Measurements from ENCODE around the gene SLC35A3. TPM values are rescaled to one million over a fixed set of nuclear protein-coding genes. Genes with fewer than 3 reads are reported as not detected.

The SLC35A3 gene
- total RNA-seq, 4 donors from 2014 or later: 4.6 to 10.3 (median 8.2) TPM

DNA sequence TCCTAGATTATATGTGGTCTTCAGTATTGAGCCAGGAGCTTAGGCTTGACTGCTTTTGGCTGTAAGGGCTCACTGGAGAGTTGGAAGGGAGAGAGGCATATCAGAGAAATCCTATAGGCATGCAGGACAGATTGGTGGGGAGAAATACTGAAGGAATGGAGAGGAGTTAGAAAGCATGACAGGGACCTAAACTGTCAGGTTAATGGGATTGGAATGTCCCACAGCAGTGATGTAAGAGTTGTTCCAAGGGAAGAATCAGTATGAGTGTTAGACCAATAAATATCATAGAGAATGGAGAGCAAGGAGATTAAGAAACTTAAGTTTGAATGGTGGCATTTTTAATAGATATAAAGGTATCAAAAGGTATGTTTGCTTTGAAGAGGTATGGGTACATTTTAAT is 39.7 kb downstream of the SLC35A3 start:
- H3K27ac ChIP-seq: no peak overlapping the region
- TF ChIP-seq, protein P1, sequence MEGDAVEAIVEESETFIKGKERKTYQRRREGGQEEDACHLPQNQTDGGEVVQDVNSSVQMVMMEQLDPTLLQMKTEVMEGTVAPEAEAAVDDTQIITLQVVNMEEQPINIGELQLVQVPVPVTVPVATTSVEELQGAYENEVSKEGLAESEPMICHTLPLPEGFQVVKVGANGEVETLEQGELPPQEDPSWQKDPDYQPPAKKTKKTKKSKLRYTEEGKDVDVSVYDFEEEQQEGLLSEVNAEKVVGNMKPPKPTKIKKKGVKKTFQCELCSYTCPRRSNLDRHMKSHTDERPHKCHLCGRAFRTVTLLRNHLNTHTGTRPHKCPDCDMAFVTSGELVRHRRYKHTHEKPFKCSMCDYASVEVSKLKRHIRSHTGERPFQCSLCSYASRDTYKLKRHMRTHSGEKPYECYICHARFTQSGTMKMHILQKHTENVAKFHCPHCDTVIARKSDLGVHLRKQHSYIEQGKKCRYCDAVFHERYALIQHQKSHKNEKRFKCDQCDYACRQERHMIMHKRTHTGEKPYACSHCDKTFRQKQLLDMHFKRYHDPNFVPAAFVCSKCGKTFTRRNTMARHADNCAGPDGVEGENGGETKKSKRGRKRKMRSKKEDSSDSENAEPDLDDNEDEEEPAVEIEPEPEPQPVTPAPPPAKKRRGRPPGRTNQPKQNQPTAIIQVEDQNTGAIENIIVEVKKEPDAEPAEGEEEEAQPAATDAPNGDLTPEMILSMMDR (IDR thresholded peaks at IDR 0.05 in 4 of 5, conservative IDR thresholded peaks at IDR 0.05 in 1 of 5): no peak
- TF ChIP-seq POLR2A (IDR thresholded peaks at IDR 0.05): no peak
- no peaks in the 10 kb centered on the region for H3K9me3 ChIP-seq
- H3K27me3 ChIP-seq: no peaks in the 10 kb centered on the region
- no peak overlapping the region for H3K4me3 ChIP-seq
- H3K36me3 ChIP-seq: no peaks in the 10 kb centered on the region
- H3K4me1 ChIP-seq: peaks cover 0 to 3% of the 10 kb centered on the region in 2 donors
- in situ Hi-C loops (cut with MboI; ENCODE audit: low sequenced_read_pairs in 4 of 4) (no loop called here), intact Hi-C loops (cut with DNase I; ENCODE audit: low total_unique reads) (no loop called here)
- DNase-seq (no peak), ATAC-seq (no peak)

GRCh38 chr1:100010804-100011203 is 41.0 kb downstream of the SLC35A3 start:
- Histone ChIP-seq H3K36me3 (no peaks in the 10 kb centered on the region), H3K4me3 (no peak overlapping the region), H3K27me3 (no peaks in the 10 kb centered on the region), H3K4me1 (peaks cover 0 to 3% of the 10 kb centered on the region in 2 donors), H3K27ac (no peak overlapping the region), H3K9me3 (no peaks in the 10 kb centered on the region)
- no peak for ATAC-seq
- intact Hi-C loops (cut with DNase I; ENCODE audit: low total_unique reads) (no loop called here), in situ Hi-C loops (cut with MboI; ENCODE audit: low sequenced_read_pairs in 4 of 4) (no loop called here)
- TF ChIP-seq, protein P1 (IDR thresholded peaks at IDR 0.05 in 4 of 5, conservative IDR thresholded peaks at IDR 0.05 in 1 of 5): no peak
- TF ChIP-seq POLR2A (IDR thresholded peaks at IDR 0.05): no peak
- no peak for DNase-seq

GRCh38 chr1:100019220-100019619 is 49.4 kb downstream of the SLC35A3 start:
- H3K4me1 ChIP-seq: no peaks in the 10 kb centered on the region
- no peak overlapping the region for H3K4me3 ChIP-seq
- H3K27me3 ChIP-seq: no peaks in the 10 kb centered on the region
- no peaks in the 10 kb centered on the region for H3K36me3 ChIP-seq
- ATAC-seq (no peak), DNase-seq (no peak)
- in situ Hi-C loops (cut with MboI; ENCODE audit: low sequenced_read_pairs in 4 of 4) (no loop called here), intact Hi-C loops (cut with DNase I; ENCODE audit: low total_unique reads) (no loop called here)
- no peak overlapping the region for H3K27ac ChIP-seq
- TF ChIP-seq, protein P1 (IDR thresholded peaks at IDR 0.05 in 4 of 5, conservative IDR thresholded peaks at IDR 0.05 in 1 of 5): no peak
- no peak for TF ChIP-seq POLR2A (IDR thresholded peaks at IDR 0.05)
- H3K9me3 ChIP-seq: no peaks in the 10 kb centered on the region

DNA sequence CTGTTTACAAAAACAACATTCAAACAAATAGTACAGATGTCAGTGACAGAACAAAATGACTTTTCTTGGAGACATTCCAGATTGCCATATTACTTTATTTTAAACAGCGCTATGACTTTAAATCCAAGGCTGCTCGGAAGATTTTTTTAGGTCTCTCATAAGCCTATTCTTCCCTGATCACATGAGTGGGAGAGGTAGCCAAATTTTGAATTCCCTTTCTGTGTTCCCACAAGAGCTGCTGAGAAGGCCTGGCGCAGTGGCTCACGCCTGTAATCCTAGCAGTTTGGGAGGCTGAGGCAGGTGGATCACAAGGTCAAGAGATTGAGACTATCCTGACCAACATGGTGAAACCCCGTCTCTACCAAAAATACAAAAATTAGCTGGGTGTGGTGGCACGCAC is 53.7 kb downstream of the SLC35A3 start:
- TF ChIP-seq, protein P1 (IDR thresholded peaks at IDR 0.05 in 4 of 5, conservative IDR thresholded peaks at IDR 0.05 in 1 of 5): no peak
- TF ChIP-seq POLR2A (IDR thresholded peaks at IDR 0.05): no peak

DNA sequence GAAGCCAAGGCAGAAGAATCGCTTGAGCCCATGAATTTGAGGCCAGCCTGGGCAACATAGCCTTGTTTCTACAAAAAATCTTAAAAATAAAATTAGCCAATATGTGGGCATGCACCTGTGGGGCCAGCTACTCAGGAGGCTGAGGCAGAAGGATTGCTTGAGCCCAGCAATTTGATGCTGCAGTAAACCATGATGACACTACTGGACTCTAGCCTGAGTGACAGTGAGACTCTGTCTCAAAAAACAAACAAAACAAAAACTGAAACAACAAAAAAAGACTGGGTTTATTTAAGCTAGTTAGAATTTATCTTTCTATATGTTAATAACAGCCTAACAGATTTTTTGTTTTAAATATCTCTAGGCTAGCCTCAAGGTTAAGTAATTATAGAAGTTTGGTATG is 57.4 kb downstream of the SLC35A3 start:
- H3K27ac ChIP-seq: no peak overlapping the region
- intact Hi-C loops (cut with DNase I; ENCODE audit: low total_unique reads) (no loop called here), in situ Hi-C loops (cut with MboI; ENCODE audit: low sequenced_read_pairs in 4 of 4) (loop anchor here in 2 of 4 donors (25.0 kb wide), 1 partner anchor 215 kb away; no protein-coding TSS in a partner anchor)
- DNase-seq (no peak), ATAC-seq (no peak)
- no peak for TF ChIP-seq POLR2A (IDR thresholded peaks at IDR 0.05)
- TF ChIP-seq, protein P1 (IDR thresholded peaks at IDR 0.05 in 4 of 5, conservative IDR thresholded peaks at IDR 0.05 in 1 of 5): no peak
- no peaks in the 10 kb centered on the region for H3K4me1 ChIP-seq
- H3K4me3 ChIP-seq: no peak overlapping the region
- H3K27me3 ChIP-seq: no peaks in the 10 kb centered on the region
- H3K36me3 ChIP-seq: no peaks in the 10 kb centered on the region
- H3K9me3 ChIP-seq: no peaks in the 10 kb centered on the region

More for the DNA sequence above, 53.7 kb downstream of the SLC35A3 start:
- ATAC-seq (no peak), DNase-seq (no peak)
- in situ Hi-C loops (cut with MboI; ENCODE audit: low sequenced_read_pairs in 4 of 4): no loop called here
- intact Hi-C loops (cut with DNase I; ENCODE audit: low total_unique reads): no loop called here
- no peaks in the 10 kb centered on the region for H3K9me3 ChIP-seq
- H3K4me3 ChIP-seq: no peak overlapping the region
- no peaks in the 10 kb centered on the region for H3K36me3 ChIP-seq
- no peaks in the 10 kb centered on the region for H3K4me1 ChIP-seq
- H3K27me3 ChIP-seq: no peaks in the 10 kb centered on the region
- no peak overlapping the region for H3K27ac ChIP-seq

Measured in gastrocnemius medialis (tissue), 4 donors.